ENCODE results near the gene SLX9.

DNA sequence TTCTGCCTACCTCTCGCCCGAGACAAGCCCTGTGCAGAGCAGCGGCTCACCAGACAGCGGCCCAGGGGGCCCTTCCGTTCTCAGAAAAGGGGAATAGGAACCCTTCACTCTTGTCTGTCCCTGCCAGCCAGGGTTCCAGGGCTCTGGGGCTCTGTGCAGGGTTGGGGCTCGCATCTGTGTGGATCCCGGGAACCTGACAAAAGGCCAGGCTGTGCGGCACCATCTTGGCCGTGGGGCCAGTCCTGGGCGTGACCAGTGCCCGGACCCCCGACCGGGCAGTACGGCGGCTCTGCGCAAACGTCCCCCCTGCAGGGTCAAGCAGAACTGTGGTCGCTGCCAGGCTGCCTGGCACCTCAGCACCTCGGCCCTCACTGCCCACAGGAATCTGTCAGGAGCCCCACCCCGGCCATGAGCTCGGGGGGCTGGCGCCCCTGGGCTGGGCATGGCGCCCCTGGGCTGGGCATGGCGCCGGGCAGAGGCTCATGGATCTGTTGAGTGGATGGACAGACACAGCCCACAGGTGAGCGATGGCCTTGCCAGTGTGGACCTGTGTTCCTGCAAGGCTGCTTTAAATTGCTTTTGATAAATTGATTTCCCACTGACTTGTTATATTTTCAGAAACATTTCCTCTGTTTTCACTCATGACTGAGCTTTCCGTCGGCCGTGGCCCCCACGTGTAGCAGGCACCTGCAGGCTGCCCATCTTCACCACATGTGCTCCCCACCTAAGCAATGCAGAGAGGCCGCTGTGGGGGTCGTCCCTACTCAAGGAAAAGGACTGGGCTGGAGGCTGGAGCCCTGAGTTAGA lies 59.0 kb downstream of the SLX9 start:
- TF ChIP-seq CTCF (IDR thresholded peaks at IDR 0.05 in 8 of 11, conservative IDR thresholded peaks at IDR 0.05 in 3 of 11) (no peak), POLR2A (IDR thresholded peaks at IDR 0.05) (no peak)
